ENCODE data around the gene ABHD12. TPM values are rescaled to one million over a fixed set of nuclear protein-coding genes. Genes with fewer than 3 reads are reported as not detected.

The ABHD12 gene
- total RNA-seq, 1 experiment from 2014 or later = 48.3 TPM

- peaks cover 84% of the 10 kb centered on the region for H3K36me3 ChIP-seq (ENCODE audit: low read depth, low read length)
- no peaks in the 10 kb centered on the region for H3K9me3 ChIP-seq (ENCODE audit: low read length)
- H3K27me3 ChIP-seq (ENCODE audit: low read length) = no peaks in the 10 kb centered on the region
- no peak overlapping the region for H2AFZ ChIP-seq (ENCODE audit: low read length)
- no peak overlapping the region for H3K4me2 ChIP-seq (ENCODE audit: low read length)
- no peak overlapping the region for H3K9ac ChIP-seq (ENCODE audit: low read length)
- no peak for ATAC-seq
- no peaks in the 10 kb centered on the region for H3K79me2 ChIP-seq (ENCODE audit: low read length)
- ChIA-PET POLR2A (ENCODE audit: unreplicated experiment) (no interaction called here), CTCF (no interaction called here)
- H3K27ac ChIP-seq (ENCODE audit: low read length) = no peak overlapping the region
- no peak overlapping the region for H3K4me3 ChIP-seq (ENCODE audit: low read length)
- no TSS peak for BruUV-seq (replicated peaks)
- H3F3A ChIP-seq (ENCODE audit: low read length, unreplicated experiment) = no peaks in the 10 kb centered on the region
- TF ChIP-seq EZH2 (IDR thresholded peaks at IDR 0.05; ENCODE audit: low read length, unreplicated experiment) (no peak), EZH2phosphoT487 (IDR thresholded peaks at IDR 0.05; ENCODE audit: borderline replicate concordance, low read length) (no peak)
- TF ChIP-seq, protein P1, sequence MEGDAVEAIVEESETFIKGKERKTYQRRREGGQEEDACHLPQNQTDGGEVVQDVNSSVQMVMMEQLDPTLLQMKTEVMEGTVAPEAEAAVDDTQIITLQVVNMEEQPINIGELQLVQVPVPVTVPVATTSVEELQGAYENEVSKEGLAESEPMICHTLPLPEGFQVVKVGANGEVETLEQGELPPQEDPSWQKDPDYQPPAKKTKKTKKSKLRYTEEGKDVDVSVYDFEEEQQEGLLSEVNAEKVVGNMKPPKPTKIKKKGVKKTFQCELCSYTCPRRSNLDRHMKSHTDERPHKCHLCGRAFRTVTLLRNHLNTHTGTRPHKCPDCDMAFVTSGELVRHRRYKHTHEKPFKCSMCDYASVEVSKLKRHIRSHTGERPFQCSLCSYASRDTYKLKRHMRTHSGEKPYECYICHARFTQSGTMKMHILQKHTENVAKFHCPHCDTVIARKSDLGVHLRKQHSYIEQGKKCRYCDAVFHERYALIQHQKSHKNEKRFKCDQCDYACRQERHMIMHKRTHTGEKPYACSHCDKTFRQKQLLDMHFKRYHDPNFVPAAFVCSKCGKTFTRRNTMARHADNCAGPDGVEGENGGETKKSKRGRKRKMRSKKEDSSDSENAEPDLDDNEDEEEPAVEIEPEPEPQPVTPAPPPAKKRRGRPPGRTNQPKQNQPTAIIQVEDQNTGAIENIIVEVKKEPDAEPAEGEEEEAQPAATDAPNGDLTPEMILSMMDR (conservative IDR thresholded peaks at IDR 0.05; ENCODE audit: low read depth, low read length) = no peak
- H3K9me2 ChIP-seq (replicated peaks; ENCODE audit: low read length) = no peaks in the 10 kb centered on the region
- intact Hi-C loops (cut with micrococcal nuclease) = no loop called here
- no peaks in the 10 kb centered on the region for H4K20me1 ChIP-seq (ENCODE audit: low read length)
- no peaks in the 10 kb centered on the region for H3K4me1 ChIP-seq (ENCODE audit: insufficient read depth, low read length)
- DNase-seq = no peak
Measured at GRCh38 chr20:25284131-25284601, 106.5 kb downstream of the ABHD12 start.

DNA sequence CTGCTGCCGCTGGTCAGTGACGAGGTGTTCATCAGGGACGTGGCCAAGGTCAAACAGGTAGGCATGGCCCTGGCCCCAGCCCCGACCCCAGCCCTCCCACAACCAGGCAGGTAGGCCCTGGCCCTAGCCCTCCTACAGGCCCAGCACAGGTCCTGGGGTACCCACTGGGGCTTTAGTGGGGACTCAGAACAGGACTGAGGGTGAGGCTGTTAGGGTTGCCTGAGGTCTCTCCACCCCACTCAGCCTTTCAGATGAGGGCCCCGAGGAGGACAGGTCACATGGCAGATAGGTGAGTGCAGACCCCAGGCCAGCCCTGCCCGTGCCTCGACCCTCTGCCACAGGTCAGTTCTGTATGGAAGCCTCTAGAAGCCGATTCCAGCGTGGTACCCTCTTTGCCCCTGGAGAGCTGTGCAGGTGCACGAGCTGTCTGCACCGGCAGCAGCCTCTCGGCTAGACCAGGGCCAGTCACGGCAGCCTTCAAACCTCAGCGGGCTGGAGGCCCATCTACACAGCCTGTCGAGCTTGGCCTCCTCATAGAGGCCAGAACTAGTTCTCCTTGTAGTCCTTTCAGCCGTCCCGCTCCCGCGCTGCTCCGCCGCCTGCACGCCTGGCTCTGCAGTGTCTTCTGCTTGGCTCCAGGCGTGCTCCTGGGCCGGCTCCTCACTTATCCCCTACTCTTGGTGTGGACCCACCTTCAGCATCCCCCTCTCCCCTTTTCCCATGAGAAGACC lies 107.2 kb downstream of the ABHD12 start:
- Histone ChIP-seq H3K4me1 (ENCODE audit: insufficient read depth, low read length) (no peaks in the 10 kb centered on the region), H3K27ac (ENCODE audit: low read length) (no peak overlapping the region), H3K79me2 (ENCODE audit: low read length) (no peaks in the 10 kb centered on the region), H3K36me3 (ENCODE audit: low read depth, low read length) (peaks cover 83% of the 10 kb centered on the region), H4K20me1 (ENCODE audit: low read length) (no peaks in the 10 kb centered on the region), H3K4me2 (ENCODE audit: low read length) (no peak overlapping the region), H3K9me2 (replicated peaks; ENCODE audit: low read length) (no peaks in the 10 kb centered on the region), H3K27me3 (ENCODE audit: low read length) (no peaks in the 10 kb centered on the region), H3K9ac (ENCODE audit: low read length) (no peak overlapping the region), H2AFZ (ENCODE audit: low read length) (no peak overlapping the region), H3K9me3 (ENCODE audit: low read length) (no peaks in the 10 kb centered on the region), H3K4me3 (ENCODE audit: low read length) (no peak overlapping the region), H3F3A (ENCODE audit: low read length, unreplicated experiment) (no peaks in the 10 kb centered on the region)
- DNase-seq (no peak), ATAC-seq (peak; percentile 1; the same call in 1 of the 2 replicates)
- TF ChIP-seq, protein P1 (conservative IDR thresholded peaks at IDR 0.05; ENCODE audit: low read depth, low read length) = no peak
- TF ChIP-seq EZH2phosphoT487 (IDR thresholded peaks at IDR 0.05; ENCODE audit: borderline replicate concordance, low read length) (no peak), EZH2 (IDR thresholded peaks at IDR 0.05; ENCODE audit: low read length, unreplicated experiment) (no peak)
- CTCF ChIA-PET = no interaction called here
- no TSS peak for BruUV-seq (replicated peaks)
- intact Hi-C loops (cut with micrococcal nuclease) = no loop called here
- POLR2A ChIA-PET (ENCODE audit: unreplicated experiment) = no interaction called here

GRCh38 chr20:25282796-25283195 lies 107.8 kb downstream of the ABHD12 start:
- no peak for TF ChIP-seq EZH2phosphoT487 (IDR thresholded peaks at IDR 0.05; ENCODE audit: borderline replicate concordance, low read length)
- TF ChIP-seq, protein P1 (conservative IDR thresholded peaks at IDR 0.05; ENCODE audit: low read depth, low read length) = no peak
- no peak for TF ChIP-seq EZH2 (IDR thresholded peaks at IDR 0.05; ENCODE audit: low read length, unreplicated experiment)
- CTCF ChIA-PET = no interaction called here

More at GRCh38 chr20:25282796-25283195, 107.8 kb downstream of the ABHD12 start:
- H3K4me2 ChIP-seq (ENCODE audit: low read length) = no peak overlapping the region
- no peaks in the 10 kb centered on the region for H3K4me1 ChIP-seq (ENCODE audit: insufficient read depth, low read length)
- no peak overlapping the region for H2AFZ ChIP-seq (ENCODE audit: low read length)
- no peak overlapping the region for H3K9ac ChIP-seq (ENCODE audit: low read length)
- ATAC-seq = no peak
- no peaks in the 10 kb centered on the region for H3K27me3 ChIP-seq (ENCODE audit: low read length)
- H3K9me2 ChIP-seq (replicated peaks; ENCODE audit: low read length) = no peaks in the 10 kb centered on the region
- DNase-seq = no peak
- H3K36me3 ChIP-seq (ENCODE audit: low read depth, low read length) = peaks cover 83% of the 10 kb centered on the region
- H3F3A ChIP-seq (ENCODE audit: low read length, unreplicated experiment) = no peaks in the 10 kb centered on the region
- H3K27ac ChIP-seq (ENCODE audit: low read length) = no peak overlapping the region
- H3K79me2 ChIP-seq (ENCODE audit: low read length) = no peaks in the 10 kb centered on the region
- no peaks in the 10 kb centered on the region for H4K20me1 ChIP-seq (ENCODE audit: low read length)
- intact Hi-C loops (cut with micrococcal nuclease) = no loop called here
- POLR2A ChIA-PET (ENCODE audit: unreplicated experiment) = no interaction called here
- H3K4me3 ChIP-seq (ENCODE audit: low read length) = no peak overlapping the region
- BruUV-seq (replicated peaks) = no TSS peak
- H3K9me3 ChIP-seq (ENCODE audit: low read length) = no peaks in the 10 kb centered on the region

Measured in PC-3 (cell line).